Caki2 (cell line): Measurements from ENCODE around the gene LHFPL3. TPM values are rescaled to one million over a fixed set of nuclear protein-coding genes. Genes with fewer than 3 reads are reported as not detected.
A peak's percentile ranks its signal among the peaks of the same experiment; 100 is the strongest.
"Not testable (repeated sequence)": the region's sequence is repeated elsewhere in the genome, so short reads cannot be mapped to it uniquely, and the experiment has no call there.

Source experiments
- DNase-seq: peaks from one replicate; pipeline ENCODE4 v3.0.0-alpha.2; 2015; ENCODE audit warnings: low read depth
- in situ Hi-C: cut with HindIII; loops from 2 replicates; pipeline ENCODE4 v1.10.0; 2016; ENCODE audit warnings: low sequenced_read_pairs, low pct_unique_long_range_greater_than_20kb, mixed read lengths
- total RNA-seq: library from RNA; depleted of rRNA; stranded (reverse); fragments of >200 nt; shearing (Covaris generic); gene quantifications from 2 replicates; pipeline ENCODE4 v1.2.3, GENCODE V29; 2014; ENCODE audit warnings: low replicate concordance

Gene LHFPL3
- total RNA-seq, 1 experiment from 2014 or later = not detected

DNA sequence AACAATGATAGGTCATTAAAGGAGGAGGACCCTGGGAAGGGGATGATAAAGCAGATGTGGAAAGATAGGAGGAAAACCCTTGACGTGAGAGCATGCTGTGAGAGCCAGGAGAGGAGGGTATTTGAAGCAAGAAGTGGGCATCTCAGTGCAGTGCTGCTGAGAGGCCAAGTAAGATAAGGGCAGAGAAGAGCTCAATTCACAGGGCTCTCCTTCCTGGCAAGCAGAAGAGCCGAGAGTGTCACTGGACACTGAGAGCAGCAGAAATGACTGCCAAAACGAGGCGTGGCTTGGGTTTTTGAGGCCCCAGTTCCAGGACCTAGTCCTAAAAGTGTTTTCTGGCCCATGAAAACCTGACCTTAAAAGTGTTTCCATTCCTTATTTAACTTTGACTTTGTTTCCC, 213.5 kb downstream of the LHFPL3 start:
- no peak for DNase-seq
- in situ Hi-C loops = no loop called here

DNA sequence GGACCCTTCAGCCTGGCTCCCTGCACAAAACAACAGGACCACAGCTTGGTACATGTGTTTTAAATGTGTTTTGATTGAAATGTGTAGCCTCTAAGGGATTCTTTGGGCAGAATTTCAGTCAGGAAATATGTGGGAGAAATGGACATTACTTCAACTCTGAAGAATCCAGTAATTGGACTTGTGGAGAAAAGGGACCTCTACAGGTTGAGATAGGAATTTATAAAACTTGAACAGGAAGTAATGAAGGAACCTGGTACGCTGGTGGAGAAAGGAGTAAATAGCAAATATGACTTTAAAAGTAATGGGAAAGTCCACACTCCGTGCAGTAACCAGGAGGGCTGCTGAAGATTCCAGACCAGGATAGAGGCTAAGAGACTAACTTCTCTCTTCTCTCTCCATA, 220.5 kb downstream of the LHFPL3 start:
- in situ Hi-C loops = no loop called here
- no peak for DNase-seq

GRCh38 chr7:104550362-104550761, 222.0 kb downstream of the LHFPL3 start:
- in situ Hi-C loops = no loop called here
- no peak for DNase-seq

GRCh38 chr7:104551226-104551625, 222.8 kb downstream of the LHFPL3 start:
- no peak for DNase-seq
- in situ Hi-C loops = no loop called here

- in situ Hi-C loops = no loop called here
- DNase-seq = peak; percentile 33
These were observed 223.7 kb downstream of the LHFPL3 start for GRCh38 chr7:104552102-104552501.

GRCh38 chr7:104553074-104553473, 224.7 kb downstream of the LHFPL3 start:
- in situ Hi-C loops = no loop called here
- no peak for DNase-seq

- in situ Hi-C loops, DNase-seq: not testable (repeated sequence)
These were observed 235.0 kb downstream of the LHFPL3 start for GRCh38 chr7:104563350-104563901.

- in situ Hi-C loops = no loop called here
- DNase-seq = no peak
These were observed 241.3 kb downstream of the LHFPL3 start for GRCh38 chr7:104569751-104570150.

- in situ Hi-C loops = no loop called here
- no peak for DNase-seq
These were observed 244.2 kb downstream of the LHFPL3 start for GRCh38 chr7:104572554-104572953.

DNA sequence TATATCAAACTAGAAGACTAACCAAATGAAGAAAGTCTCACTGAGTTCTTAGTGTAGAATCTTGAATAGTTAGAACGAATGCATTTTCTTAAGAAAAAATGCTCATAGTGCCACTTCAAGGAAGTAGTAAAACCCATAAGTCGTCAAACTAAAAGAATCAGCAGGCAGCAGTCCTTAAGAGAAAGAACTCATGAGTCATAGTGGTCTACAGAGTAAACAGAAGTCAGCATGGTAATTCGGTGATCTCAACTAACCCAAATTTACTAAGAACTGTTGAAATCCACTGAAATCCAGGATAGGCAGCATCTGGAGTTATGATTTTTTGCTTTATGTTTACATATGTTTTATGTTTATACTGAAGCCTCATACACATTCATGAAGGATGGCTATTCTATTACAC, 256.2 kb downstream of the LHFPL3 start:
- peak; percentile 10 for DNase-seq
- in situ Hi-C loops = no loop called here

DNA sequence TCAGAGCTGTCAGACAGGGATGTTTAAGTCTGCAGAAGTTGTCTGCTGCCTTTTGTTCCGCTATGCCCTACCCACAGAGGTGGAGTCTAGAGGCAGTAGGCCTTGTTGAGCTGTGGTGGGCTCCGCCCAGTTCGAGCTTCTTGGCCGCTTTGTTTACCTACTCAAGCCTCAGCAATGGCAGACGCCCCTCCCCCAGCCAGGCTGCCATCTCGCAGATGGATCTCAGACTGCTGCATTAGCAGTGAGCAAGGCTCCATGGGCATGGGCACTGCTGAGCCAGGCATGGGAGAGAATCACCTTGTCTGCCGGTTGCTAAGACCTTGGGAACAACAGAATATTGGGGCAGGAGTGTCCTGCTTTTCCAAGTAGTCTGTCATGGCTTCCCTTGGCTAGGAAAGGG, 267.2 kb downstream of the LHFPL3 start:
- in situ Hi-C loops, DNase-seq: not testable (repeated sequence)

GRCh38 chr7:104603957-104604356, 275.6 kb downstream of the LHFPL3 start:
- in situ Hi-C loops = no loop called here
- DNase-seq = no peak

DNA sequence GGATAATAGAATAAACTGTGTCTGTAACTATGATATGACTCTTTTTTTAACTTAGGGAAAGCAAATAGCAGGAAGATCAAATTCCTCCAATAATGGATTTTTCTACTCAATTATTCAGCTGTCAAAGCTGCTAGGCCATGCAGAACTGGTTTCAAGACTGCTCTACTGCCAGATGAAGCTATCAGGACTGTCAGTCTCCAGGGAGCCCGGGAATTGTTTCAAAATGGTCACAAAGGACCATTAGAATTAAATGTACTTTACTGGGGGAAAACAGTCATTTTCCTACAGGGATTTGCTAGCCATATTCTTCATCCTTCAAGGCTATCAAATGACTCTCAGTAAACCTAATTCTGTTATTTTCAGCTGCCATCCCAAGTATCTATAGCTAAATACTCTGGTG, 276.3 kb downstream of the LHFPL3 start:
- in situ Hi-C loops = no loop called here
- no peak for DNase-seq

- in situ Hi-C loops = no loop called here
- DNase-seq = no peak
These were observed 292.9 kb downstream of the LHFPL3 start for GRCh38 chr7:104621321-104621720.

GRCh38 chr7:104625956-104626355, 297.6 kb downstream of the LHFPL3 start:
- in situ Hi-C loops = no loop called here
- no peak for DNase-seq

GRCh38 chr7:104627516-104627915, 299.1 kb downstream of the LHFPL3 start:
- in situ Hi-C loops = no loop called here

GRCh38 chr7:104628017-104628416, 299.6 kb downstream of the LHFPL3 start:
- DNase-seq = no peak
- in situ Hi-C loops = no loop called here

More at GRCh38 chr7:104627516-104627915, 299.1 kb downstream of the LHFPL3 start:
- DNase-seq = peak; percentile 4

- in situ Hi-C loops = no loop called here
- peak; percentile 2 for DNase-seq
These were observed 301.0 kb downstream of the LHFPL3 start for GRCh38 chr7:104629408-104629807.

DNA sequence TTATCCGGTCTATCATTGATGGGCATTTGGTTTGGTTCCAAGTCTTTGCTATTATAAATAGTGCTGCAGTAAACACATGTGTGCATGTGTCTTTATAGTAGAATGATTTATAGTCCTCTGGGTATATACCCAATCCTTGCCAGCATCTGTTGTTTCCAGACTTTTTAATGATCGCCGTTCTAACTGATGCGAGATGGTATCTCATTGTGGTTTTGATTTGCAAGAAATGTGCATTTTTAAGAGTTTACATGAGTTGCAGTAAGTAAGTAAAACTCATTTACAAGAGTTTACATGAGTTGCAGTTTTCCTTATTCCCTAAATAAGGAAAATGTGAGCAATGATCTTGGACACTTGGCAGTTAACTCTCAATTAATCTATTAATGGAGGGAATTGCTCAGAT, 312.1 kb downstream of the LHFPL3 start:
- in situ Hi-C loops = no loop called here
- DNase-seq = no peak

DNA sequence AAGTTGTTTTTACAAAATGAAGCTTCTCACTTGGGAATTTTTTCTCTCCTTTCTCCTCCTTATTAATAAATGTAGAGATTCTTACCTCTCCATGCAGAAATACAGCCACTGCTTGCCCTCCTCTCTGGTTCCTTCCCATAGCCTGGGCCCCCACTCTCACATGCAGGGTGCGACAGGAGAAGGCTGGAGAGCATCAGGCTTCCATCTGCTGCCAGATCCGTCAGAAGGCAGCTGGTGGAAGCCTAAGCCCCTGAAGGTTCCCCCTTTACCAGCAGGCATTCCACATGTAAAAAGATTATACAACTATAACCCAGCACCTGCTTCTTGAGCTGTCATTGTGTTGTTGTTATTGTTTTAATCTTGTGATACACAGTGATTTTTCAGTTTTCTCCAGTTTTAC, 314.2 kb downstream of the LHFPL3 start:
- in situ Hi-C loops = no loop called here
- DNase-seq = no peak
